ENCODE data around the gene MAMDC4. TPM values are rescaled to one million over a fixed set of nuclear protein-coding genes. Genes with fewer than 3 reads are reported as not detected.
A peak's percentile ranks its signal among the peaks of the same experiment; 100 is the strongest.

The MAMDC4 gene
- total RNA-seq, 1 experiment from 2014 or later = 6.7 TPM

GRCh38 chr9:136858452-136858843, 6.3 kb downstream of the MAMDC4 start:
- no peak overlapping the region for H3K27ac Mint-ChIP-seq
- POLR2A ChIA-PET = no interaction called here
- H3K9me3 Mint-ChIP-seq = no peaks in the 10 kb centered on the region
- H3K36me3 Mint-ChIP-seq = peaks cover 9% of the 10 kb centered on the region
- CTCF ChIA-PET = no interaction called here
- ATAC-seq (no peak), DNase-seq (ENCODE audit: low spot score) (no peak)
- H3K27me3 Mint-ChIP-seq (ENCODE audit: low read depth) = no peaks in the 10 kb centered on the region
- no peak overlapping the region for H3K4me3 Mint-ChIP-seq
- no peak for TF ChIP-seq NFYB (CRISPR knock-in tag; conservative IDR thresholded peaks at IDR 0.05; ENCODE audit: low read depth)
- no peak for TF ChIP-seq ZNF512 (CRISPR knock-in tag; IDR thresholded peaks at IDR 0.05; ENCODE audit: borderline replicate concordance)
- TF ChIP-seq NFATC4 (CRISPR knock-in tag; IDR thresholded peaks at IDR 0.05) = no peak
- no peak for TF ChIP-seq SMAD3 (CRISPR knock-in tag; IDR thresholded peaks at IDR 0.05; ENCODE audit: borderline replicate concordance)
- no peaks in the 10 kb centered on the region for H3K4me1 Mint-ChIP-seq

- DNase-seq (ENCODE audit: low spot score) (no peak), ATAC-seq (no peak)
- Mint-ChIP-seq H3K27ac (no peak overlapping the region), H3K27me3 (ENCODE audit: low read depth) (no peaks in the 10 kb centered on the region), H3K9me3 (no peaks in the 10 kb centered on the region), H3K36me3 (peaks cover 16% of the 10 kb centered on the region), H3K4me3 (no peak overlapping the region), H3K4me1 (no peaks in the 10 kb centered on the region)
- ChIA-PET POLR2A (interaction anchor here (0.9 kb wide), 1 partner anchor 18 kb away, joined by 3 read pairs; no protein-coding TSS in a partner anchor), CTCF (no interaction called here)
- TF ChIP-seq RELA (CRISPR knock-in tag; IDR thresholded peaks at IDR 0.05; ENCODE audit: borderline replicate concordance) = 0 out of 2 replicates have a peak, but pooled peaks have one; percentile 16
- no peak for TF ChIP-seq ESRRA (CRISPR knock-in tag; IDR thresholded peaks at IDR 0.05; ENCODE audit: borderline replicate concordance)
- TF ChIP-seq TEAD4 (CRISPR knock-in tag; IDR thresholded peaks at IDR 0.05) = no peak
- TF ChIP-seq NFATC4 (CRISPR knock-in tag; IDR thresholded peaks at IDR 0.05) = no peak
- TF ChIP-seq AFF4 (CRISPR knock-in tag; IDR thresholded peaks at IDR 0.05; ENCODE audit: borderline replicate concordance) = no peak
- TF ChIP-seq CREM (CRISPR knock-in tag; IDR thresholded peaks at IDR 0.05) = no peak
- no peak for TF ChIP-seq ZNF317 (CRISPR knock-in tag; IDR thresholded peaks at IDR 0.05; ENCODE audit: borderline replicate concordance, low read depth)
These were observed 7.0 kb downstream of the MAMDC4 start for GRCh38 chr9:136858844-136859757.

GRCh38 chr9:136860529-136860928, 8.4 kb downstream of the MAMDC4 start:
- no peaks in the 10 kb centered on the region for H3K27me3 Mint-ChIP-seq (ENCODE audit: low read depth)
- no peaks in the 10 kb centered on the region for H3K9me3 Mint-ChIP-seq
- H3K4me1 Mint-ChIP-seq = peaks cover 4% of the 10 kb centered on the region
- DNase-seq (ENCODE audit: low spot score) (no peak), ATAC-seq (no peak)
- POLR2A ChIA-PET = interaction anchor here (1.2 to 1.3 kb wide), 2 partner anchors 9 to 13 kb away, joined by 3 to 6 read pairs; partner anchors contain the start of gene MAMDC4
- peak overlapping the region; percentile 72; the same call in 1 of the 2 replicates for H3K27ac Mint-ChIP-seq
- no peak overlapping the region for H3K4me3 Mint-ChIP-seq
- peaks cover 19% of the 10 kb centered on the region for H3K36me3 Mint-ChIP-seq
- CTCF ChIA-PET = no interaction called here
- TF ChIP-seq JAZF1 (CRISPR knock-in tag; IDR thresholded peaks at IDR 0.05) (no peak), IRF1 (CRISPR knock-in tag; IDR thresholded peaks at IDR 0.05) (no peak), GABPB1 (CRISPR knock-in tag; IDR thresholded peaks at IDR 0.05) (no peak), FOXP4 (CRISPR knock-in tag; IDR thresholded peaks at IDR 0.05) (no peak), AR (CRISPR knock-in tag; IDR thresholded peaks at IDR 0.05) (no peak), ZBTB21 (CRISPR knock-in tag; IDR thresholded peaks at IDR 0.05; ENCODE audit: borderline replicate concordance) (no peak), FOXK1 (CRISPR knock-in tag; IDR thresholded peaks at IDR 0.05) (no peak), NR1H2 (CRISPR knock-in tag; IDR thresholded peaks at IDR 0.05) (no peak), TEAD4 (CRISPR knock-in tag; IDR thresholded peaks at IDR 0.05) (no peak)
